ENCODE measurements around the gene USP35. TPM values are rescaled to one million over a fixed set of nuclear protein-coding genes. Genes with fewer than 3 reads are reported as not detected.

USP35 gene
- total RNA-seq, 1 donor from 2014 or later = 6.8 TPM

GRCh38 chr11:78203184-78203583, 14.5 kb downstream of the USP35 start:
- TF ChIP-seq CTCF (IDR thresholded peaks at IDR 0.05) = no peak
- peaks cover 43% of the 10 kb centered on the region for H3K36me3 ChIP-seq
- H3K9me3 ChIP-seq = no peaks in the 10 kb centered on the region
- H3K27ac ChIP-seq = no peak overlapping the region
- H3K27me3 ChIP-seq (ENCODE audit: low read depth) = no peaks in the 10 kb centered on the region
- DNase-seq (no peak), ATAC-seq (peak; percentile 37 to 46)
- intact Hi-C loops (cut with DNase I) = no loop called here
- no peaks in the 10 kb centered on the region for H3K4me1 ChIP-seq
- H3K4me3 ChIP-seq = no peak overlapping the region

GRCh38 chr11:78205256-78205655, 16.5 kb downstream of the USP35 start:
- no peak for ATAC-seq
- no peak overlapping the region for H3K4me3 ChIP-seq
- H3K27ac ChIP-seq = no peak overlapping the region
- peaks cover 49% of the 10 kb centered on the region for H3K36me3 ChIP-seq
- no peaks in the 10 kb centered on the region for H3K27me3 ChIP-seq (ENCODE audit: low read depth)
- intact Hi-C loops (cut with DNase I) = no loop called here
- no peak for DNase-seq
- no peak for TF ChIP-seq CTCF (IDR thresholded peaks at IDR 0.05)
- H3K4me1 ChIP-seq = no peaks in the 10 kb centered on the region
- no peaks in the 10 kb centered on the region for H3K9me3 ChIP-seq

GRCh38 chr11:78205691-78206090, 17.0 kb downstream of the USP35 start:
- H3K9me3 ChIP-seq = no peaks in the 10 kb centered on the region
- no peak overlapping the region for H3K4me3 ChIP-seq
- peaks cover 49% of the 10 kb centered on the region for H3K36me3 ChIP-seq
- no peaks in the 10 kb centered on the region for H3K4me1 ChIP-seq
- no peak for TF ChIP-seq CTCF (IDR thresholded peaks at IDR 0.05)
- intact Hi-C loops (cut with DNase I) = no loop called here
- no peak for ATAC-seq
- no peak overlapping the region for H3K27ac ChIP-seq
- DNase-seq = no peak
- no peaks in the 10 kb centered on the region for H3K27me3 ChIP-seq (ENCODE audit: low read depth)

- Histone ChIP-seq H3K9me3 (no peaks in the 10 kb centered on the region), H3K27me3 (ENCODE audit: low read depth) (no peaks in the 10 kb centered on the region), H3K4me3 (no peak overlapping the region), H3K27ac (no peak overlapping the region), H3K36me3 (peaks cover 43% of the 10 kb centered on the region), H3K4me1 (no peaks in the 10 kb centered on the region)
- no peak for TF ChIP-seq CTCF (IDR thresholded peaks at IDR 0.05)
- no peak for DNase-seq
- ATAC-seq = no peak
- intact Hi-C loops (cut with DNase I) = no loop called here
These were observed 19.0 kb downstream of the USP35 start for GRCh38 chr11:78207532-78208256.

GRCh38 chr11:78208257-78209165, 19.8 kb downstream of the USP35 start:
- ATAC-seq = no peak
- intact Hi-C loops (cut with DNase I) = no loop called here

More at GRCh38 chr11:78208257-78209165, 19.8 kb downstream of the USP35 start:
- TF ChIP-seq CTCF (IDR thresholded peaks at IDR 0.05) = no peak
- Histone ChIP-seq H3K4me3 (no peak overlapping the region), H3K27me3 (ENCODE audit: low read depth) (no peaks in the 10 kb centered on the region), H3K27ac (no peak overlapping the region), H3K36me3 (peaks cover 44% of the 10 kb centered on the region), H3K9me3 (no peaks in the 10 kb centered on the region), H3K4me1 (no peaks in the 10 kb centered on the region)
- DNase-seq = no peak

Data from lower lobe of right lung (tissue), 2 donors.